ENCODE results near the gene OTOS.

- no peak for TF ChIP-seq EZH2 (IDR thresholded peaks at IDR 0.05; ENCODE audit: insufficient read depth, poor library complexity, severe bottlenecking)
- no peak for TF ChIP-seq EZH2phosphoT487 (IDR thresholded peaks at IDR 0.05; ENCODE audit: insufficient read depth, low read depth)
Measured at GRCh38 chr2:240162032-240162431, 21.6 kb upstream of the OTOS start.
